Measurements from ENCODE around the gene HBG2.
"Not testable (repeated sequence)": the region's sequence is repeated elsewhere in the genome, so short reads cannot be mapped to it uniquely, and the experiment has no call there.

Gene HBG2

GRCh38 chr11:5254646-5255413 is at the start of gene HBG2:
TSS of gene HBG2 (minus strand) at chr11:5254781. CDS start at chr11:5254728, 53 bp downstream.
- not testable (repeated sequence) for FAIRE-seq; DNase-seq (ENCODE audit: insufficient read length, low spot score)

- FAIRE-seq (no peak), DNase-seq (ENCODE audit: insufficient read length, low spot score) (no peak)
- TF ChIP-seq, protein P1, sequence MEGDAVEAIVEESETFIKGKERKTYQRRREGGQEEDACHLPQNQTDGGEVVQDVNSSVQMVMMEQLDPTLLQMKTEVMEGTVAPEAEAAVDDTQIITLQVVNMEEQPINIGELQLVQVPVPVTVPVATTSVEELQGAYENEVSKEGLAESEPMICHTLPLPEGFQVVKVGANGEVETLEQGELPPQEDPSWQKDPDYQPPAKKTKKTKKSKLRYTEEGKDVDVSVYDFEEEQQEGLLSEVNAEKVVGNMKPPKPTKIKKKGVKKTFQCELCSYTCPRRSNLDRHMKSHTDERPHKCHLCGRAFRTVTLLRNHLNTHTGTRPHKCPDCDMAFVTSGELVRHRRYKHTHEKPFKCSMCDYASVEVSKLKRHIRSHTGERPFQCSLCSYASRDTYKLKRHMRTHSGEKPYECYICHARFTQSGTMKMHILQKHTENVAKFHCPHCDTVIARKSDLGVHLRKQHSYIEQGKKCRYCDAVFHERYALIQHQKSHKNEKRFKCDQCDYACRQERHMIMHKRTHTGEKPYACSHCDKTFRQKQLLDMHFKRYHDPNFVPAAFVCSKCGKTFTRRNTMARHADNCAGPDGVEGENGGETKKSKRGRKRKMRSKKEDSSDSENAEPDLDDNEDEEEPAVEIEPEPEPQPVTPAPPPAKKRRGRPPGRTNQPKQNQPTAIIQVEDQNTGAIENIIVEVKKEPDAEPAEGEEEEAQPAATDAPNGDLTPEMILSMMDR (IDR thresholded peaks at IDR 0.05; ENCODE audit: insufficient read depth, missing control alignments): no peak
Measured at GRCh38 chr11:5304046-5304445, 49.5 kb upstream of the HBG2 start.

- DNase-seq (ENCODE audit: insufficient read length, low spot score) (no peak), FAIRE-seq (no peak)
- TF ChIP-seq, protein P1 (IDR thresholded peaks at IDR 0.05; ENCODE audit: insufficient read depth, missing control alignments): no peak
Measured at GRCh38 chr11:5303626-5304025, 49.0 kb upstream of the HBG2 start.

DNA sequence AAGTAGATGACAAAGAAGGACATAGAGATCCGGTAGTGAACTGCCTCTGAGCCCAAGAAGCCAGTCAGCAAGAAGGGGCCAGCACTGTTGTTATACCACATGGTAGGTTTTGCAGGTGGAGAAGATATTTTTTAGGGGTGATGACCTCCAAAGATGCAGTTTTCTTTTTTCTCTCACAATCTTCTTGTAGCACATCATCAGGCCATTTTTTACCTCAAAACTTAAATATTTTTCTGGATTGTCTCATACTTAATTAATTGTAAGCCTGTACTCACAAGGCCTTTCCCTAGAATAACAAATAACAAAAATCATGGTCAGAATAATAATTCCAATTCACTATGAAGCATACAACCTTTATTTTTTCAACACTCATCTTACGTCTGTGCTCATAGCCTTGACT is 47.3 kb upstream of the HBG2 start, which contains the start of gene OR51B4:
Gene OR51B4 (minus strand): TSS at position 101 of the 400 bp plus-strand sequence. CDS start 0 bp downstream, at position 101.
- no peak for FAIRE-seq
- TF ChIP-seq, protein P1 (IDR thresholded peaks at IDR 0.05; ENCODE audit: insufficient read depth, missing control alignments): no peak

DNA sequence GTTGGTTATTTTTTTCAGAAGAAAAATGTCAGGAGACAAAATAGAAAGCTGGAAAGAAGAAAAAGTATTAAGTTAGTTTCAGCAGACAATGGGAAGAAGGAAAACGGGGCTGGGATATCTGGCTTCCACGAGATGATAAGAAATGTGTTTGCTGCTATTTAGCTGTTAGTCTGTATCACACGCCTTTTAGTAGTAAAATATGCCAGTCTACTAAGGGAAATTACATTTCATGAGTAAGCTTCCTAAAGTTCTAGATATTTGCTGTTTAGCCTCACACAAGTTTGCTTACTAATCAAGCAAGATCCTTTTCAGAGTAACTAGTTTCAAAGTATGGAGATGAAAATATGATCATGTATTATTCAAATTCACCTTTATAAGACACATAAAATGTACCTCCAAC is 45.7 kb upstream of the HBG2 start:
- DNase-seq (ENCODE audit: insufficient read length, low spot score): no peak
- TF ChIP-seq, protein P1 (IDR thresholded peaks at IDR 0.05; ENCODE audit: insufficient read depth, missing control alignments): no peak
- FAIRE-seq: no peak

More for the DNA sequence above, 47.3 kb upstream of the HBG2 start, which contains the start of gene OR51B4:
- DNase-seq (ENCODE audit: insufficient read length, low spot score): no peak

DNA sequence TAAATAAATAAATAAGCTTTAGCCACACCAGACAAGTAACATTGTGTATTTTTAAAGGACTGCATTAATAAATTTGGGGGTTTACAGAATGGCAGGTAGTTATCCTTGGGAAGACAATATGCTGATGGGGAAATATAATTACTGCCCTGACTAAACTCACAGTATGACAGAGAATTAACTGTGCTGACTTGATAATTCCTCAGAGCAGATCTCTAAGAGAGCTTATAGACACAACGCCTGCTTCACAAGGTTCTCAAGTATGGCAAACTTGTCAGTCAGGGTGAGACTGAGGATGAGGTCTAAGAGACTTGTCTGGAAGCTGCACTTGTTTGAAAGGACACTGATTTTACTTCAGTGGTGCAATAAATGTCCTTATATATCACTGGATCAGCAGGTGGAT is 43.9 kb upstream of the HBG2 start:
- FAIRE-seq (no peak), DNase-seq (ENCODE audit: insufficient read length, low spot score) (no peak)
- TF ChIP-seq, protein P1 (IDR thresholded peaks at IDR 0.05; ENCODE audit: insufficient read depth, missing control alignments): no peak

GRCh38 chr11:5297721-5298323 is 43.2 kb upstream of the HBG2 start:
- TF ChIP-seq, protein P1 (IDR thresholded peaks at IDR 0.05; ENCODE audit: insufficient read depth, missing control alignments): no peak

DNA sequence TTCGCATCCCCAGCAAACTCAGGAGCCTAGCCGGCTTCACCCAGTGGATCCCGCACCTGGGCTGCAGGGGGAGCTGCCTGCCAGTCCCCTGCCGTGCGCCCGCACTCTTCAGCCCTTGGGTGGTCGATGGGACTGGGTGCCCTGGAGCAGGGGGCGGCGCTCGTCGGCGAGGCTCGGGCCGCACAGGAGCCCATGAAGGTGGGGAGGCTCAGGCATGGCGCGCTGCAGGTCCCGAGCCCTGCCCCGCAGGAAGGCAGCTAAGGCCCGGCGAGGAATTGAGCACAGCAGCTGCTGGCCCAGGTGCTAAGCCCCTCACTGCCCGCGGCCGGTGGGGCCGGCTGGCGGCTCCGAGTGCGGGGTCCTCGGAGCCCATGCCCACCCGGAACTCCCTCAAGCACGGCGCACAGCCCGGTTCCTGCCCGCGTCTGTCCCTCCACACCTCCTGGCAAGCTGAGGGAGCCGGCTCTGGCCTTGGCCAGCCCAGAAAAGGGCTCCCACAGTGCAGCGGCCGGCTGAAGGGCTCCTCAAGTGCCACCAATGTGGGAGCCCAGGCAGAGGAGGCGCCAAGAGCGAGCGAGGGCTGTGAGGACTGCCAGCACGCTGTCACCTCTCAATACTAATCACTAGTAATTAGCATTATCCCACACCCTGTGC is 39.9 kb upstream of the HBG2 start:
- not testable (repeated sequence) for FAIRE-seq; DNase-seq (ENCODE audit: insufficient read length, low spot score)

More at GRCh38 chr11:5297721-5298323, 43.2 kb upstream of the HBG2 start:
- DNase-seq (ENCODE audit: insufficient read length, low spot score): no peak
- FAIRE-seq: no peak

Data from D721Med (cell line).